ENCODE results near the gene HOXA4.

DNA sequence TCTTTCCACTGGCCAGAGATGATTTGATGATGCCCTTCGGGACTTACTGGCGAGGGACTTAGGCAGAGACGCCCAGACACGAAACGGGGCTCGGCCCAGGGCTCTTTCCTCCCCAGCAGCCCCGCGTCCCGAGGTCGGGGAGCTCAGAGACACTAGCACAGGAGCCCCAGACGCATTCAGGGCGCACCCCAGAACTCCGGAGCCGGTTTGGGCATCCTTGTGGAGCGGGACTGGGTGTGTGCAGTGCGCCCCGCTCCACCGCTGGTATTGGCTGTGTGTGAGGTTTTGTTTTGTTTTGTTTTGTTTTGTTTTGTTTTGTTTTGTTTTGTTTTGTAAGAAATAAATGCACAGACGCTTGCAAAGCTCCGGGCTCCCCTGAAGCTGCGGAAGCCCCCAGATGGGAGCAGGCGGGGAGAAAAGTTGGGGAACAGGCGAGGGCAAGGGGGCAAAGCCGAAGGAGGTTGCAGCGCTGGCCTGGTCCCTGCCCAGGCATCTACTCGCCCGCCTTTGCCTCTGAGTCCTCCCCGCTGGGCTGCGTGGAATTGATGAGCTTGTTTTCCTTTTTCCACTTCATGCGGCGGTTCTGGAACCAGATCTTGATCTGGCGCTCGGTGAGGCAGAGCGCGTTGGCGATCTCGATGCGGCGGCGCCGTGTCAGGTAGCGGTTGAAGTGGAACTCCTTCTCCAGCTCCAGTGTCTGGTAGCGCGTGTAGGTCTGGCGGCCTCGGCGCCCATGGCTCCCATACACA is 14.8 kb upstream of the HOXA4 start:
- TF ChIP-seq, protein P1, sequence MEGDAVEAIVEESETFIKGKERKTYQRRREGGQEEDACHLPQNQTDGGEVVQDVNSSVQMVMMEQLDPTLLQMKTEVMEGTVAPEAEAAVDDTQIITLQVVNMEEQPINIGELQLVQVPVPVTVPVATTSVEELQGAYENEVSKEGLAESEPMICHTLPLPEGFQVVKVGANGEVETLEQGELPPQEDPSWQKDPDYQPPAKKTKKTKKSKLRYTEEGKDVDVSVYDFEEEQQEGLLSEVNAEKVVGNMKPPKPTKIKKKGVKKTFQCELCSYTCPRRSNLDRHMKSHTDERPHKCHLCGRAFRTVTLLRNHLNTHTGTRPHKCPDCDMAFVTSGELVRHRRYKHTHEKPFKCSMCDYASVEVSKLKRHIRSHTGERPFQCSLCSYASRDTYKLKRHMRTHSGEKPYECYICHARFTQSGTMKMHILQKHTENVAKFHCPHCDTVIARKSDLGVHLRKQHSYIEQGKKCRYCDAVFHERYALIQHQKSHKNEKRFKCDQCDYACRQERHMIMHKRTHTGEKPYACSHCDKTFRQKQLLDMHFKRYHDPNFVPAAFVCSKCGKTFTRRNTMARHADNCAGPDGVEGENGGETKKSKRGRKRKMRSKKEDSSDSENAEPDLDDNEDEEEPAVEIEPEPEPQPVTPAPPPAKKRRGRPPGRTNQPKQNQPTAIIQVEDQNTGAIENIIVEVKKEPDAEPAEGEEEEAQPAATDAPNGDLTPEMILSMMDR (IDR thresholded peaks at IDR 0.05 in 8 of 11, conservative IDR thresholded peaks at IDR 0.05 in 3 of 11), result no peak
- TF ChIP-seq POLR2A (IDR thresholded peaks at IDR 0.05), result no peak

Measured in spleen (tissue), 7 donors.